HL-60 (cell line): ENCODE results near the gene CRIM1.

Source experiments
- POLR2AphosphoS5 ChIP-seq: IDR thresholded peaks from 2 replicates; pipeline ENCODE4 v1.6.1; 2012; ENCODE audit warnings: low read depth
- SPI1 ChIP-seq: IDR thresholded peaks from 2 replicates; pipeline ENCODE4 v1.6.1; 2012; ENCODE audit warnings: low read depth, mild to moderate bottlenecking, borderline replicate concordance
- TF ChIP-seq, protein P1 (sequence below): IDR thresholded peaks from one replicate; pipeline ENCODE4 v1.5.1; 2011; ENCODE audit warnings: low read length, control low read depth, inconsistent platforms; ENCODE audit not compliant: insufficient read depth
- TF ChIP-seq, protein P2 (sequence below): IDR thresholded peaks from 2 replicates; pipeline ENCODE4 v1.6.1; 2012; ENCODE audit warnings: low read depth; ENCODE audit not compliant: insufficient replicate concordance

DNA sequence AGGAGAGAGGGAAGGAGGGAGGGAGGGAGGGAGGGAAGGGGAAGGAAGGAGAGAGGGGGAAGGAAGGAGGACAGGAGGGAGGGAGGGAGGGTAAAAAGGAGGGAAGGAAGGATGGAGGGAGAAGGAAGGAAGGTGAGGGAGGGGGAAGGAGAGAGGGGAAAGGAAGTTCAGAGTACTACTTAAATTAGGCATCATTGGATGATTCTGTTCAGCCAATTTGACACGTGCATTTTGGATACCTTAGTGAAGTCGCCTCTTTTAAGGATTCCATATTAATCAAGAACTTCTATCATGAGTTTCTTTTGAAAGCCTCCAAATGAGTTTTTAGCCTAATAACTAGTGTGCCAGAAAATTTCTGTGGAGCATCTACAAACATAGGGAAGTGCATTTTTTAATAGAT lies 179.5 kb downstream of the CRIM1 start:
- TF ChIP-seq, protein P1, sequence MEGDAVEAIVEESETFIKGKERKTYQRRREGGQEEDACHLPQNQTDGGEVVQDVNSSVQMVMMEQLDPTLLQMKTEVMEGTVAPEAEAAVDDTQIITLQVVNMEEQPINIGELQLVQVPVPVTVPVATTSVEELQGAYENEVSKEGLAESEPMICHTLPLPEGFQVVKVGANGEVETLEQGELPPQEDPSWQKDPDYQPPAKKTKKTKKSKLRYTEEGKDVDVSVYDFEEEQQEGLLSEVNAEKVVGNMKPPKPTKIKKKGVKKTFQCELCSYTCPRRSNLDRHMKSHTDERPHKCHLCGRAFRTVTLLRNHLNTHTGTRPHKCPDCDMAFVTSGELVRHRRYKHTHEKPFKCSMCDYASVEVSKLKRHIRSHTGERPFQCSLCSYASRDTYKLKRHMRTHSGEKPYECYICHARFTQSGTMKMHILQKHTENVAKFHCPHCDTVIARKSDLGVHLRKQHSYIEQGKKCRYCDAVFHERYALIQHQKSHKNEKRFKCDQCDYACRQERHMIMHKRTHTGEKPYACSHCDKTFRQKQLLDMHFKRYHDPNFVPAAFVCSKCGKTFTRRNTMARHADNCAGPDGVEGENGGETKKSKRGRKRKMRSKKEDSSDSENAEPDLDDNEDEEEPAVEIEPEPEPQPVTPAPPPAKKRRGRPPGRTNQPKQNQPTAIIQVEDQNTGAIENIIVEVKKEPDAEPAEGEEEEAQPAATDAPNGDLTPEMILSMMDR = no peak
- no peak for TF ChIP-seq POLR2AphosphoS5
- TF ChIP-seq SPI1 = no peak
- TF ChIP-seq, protein P2, sequence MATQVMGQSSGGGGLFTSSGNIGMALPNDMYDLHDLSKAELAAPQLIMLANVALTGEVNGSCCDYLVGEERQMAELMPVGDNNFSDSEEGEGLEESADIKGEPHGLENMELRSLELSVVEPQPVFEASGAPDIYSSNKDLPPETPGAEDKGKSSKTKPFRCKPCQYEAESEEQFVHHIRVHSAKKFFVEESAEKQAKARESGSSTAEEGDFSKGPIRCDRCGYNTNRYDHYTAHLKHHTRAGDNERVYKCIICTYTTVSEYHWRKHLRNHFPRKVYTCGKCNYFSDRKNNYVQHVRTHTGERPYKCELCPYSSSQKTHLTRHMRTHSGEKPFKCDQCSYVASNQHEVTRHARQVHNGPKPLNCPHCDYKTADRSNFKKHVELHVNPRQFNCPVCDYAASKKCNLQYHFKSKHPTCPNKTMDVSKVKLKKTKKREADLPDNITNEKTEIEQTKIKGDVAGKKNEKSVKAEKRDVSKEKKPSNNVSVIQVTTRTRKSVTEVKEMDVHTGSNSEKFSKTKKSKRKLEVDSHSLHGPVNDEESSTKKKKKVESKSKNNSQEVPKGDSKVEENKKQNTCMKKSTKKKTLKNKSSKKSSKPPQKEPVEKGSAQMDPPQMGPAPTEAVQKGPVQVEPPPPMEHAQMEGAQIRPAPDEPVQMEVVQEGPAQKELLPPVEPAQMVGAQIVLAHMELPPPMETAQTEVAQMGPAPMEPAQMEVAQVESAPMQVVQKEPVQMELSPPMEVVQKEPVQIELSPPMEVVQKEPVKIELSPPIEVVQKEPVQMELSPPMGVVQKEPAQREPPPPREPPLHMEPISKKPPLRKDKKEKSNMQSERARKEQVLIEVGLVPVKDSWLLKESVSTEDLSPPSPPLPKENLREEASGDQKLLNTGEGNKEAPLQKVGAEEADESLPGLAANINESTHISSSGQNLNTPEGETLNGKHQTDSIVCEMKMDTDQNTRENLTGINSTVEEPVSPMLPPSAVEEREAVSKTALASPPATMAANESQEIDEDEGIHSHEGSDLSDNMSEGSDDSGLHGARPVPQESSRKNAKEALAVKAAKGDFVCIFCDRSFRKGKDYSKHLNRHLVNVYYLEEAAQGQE = no peak
